Heart left ventricle (tissue), 16 donors: ENCODE results near the gene SLIT3. TPM values are rescaled to one million over a fixed set of nuclear protein-coding genes. Genes with fewer than 3 reads are reported as not detected.
"Not testable (repeated sequence)": the region's sequence is repeated elsewhere in the genome, so short reads cannot be mapped to it uniquely, and the experiment has no call there.

ENCODE experiments used
- ATAC-seq, 4 donors: fragments of 200-7000 bp; cut with Tn5 transposase; one replicate each; pipeline ENCODE4 v1.9.1; 2020 to 2022; ENCODE audit warnings: moderate library complexity in 4 of 4, mild to moderate bottlenecking in 3 of 4, moderate number of reproducible peaks in 1 of 4
- DNase-seq, 5 donors: peaks; one replicate each; pipeline ENCODE4 v3.0.0-alpha.2; 2020
- H3K27ac ChIP-seq, 12 donors: fragments of 200-600 bp; sonication (generic) in 4 of 12; one replicate each; pipeline versions ENCODE4 v1.5.0 to v1.8.0; 2016 to 2022; ENCODE audit warnings: mild to moderate bottlenecking in 2 of 12
- H3K27me3 ChIP-seq, 9 donors: fragments of 200-600 bp; sonication (generic) in 2 of 9; one replicate each; pipeline versions ENCODE4 v1.5.1 to v1.8.0; 2016 to 2022; ENCODE audit warnings: mild to moderate bottlenecking in 3 of 9
- H3K36me3 ChIP-seq, 9 donors: fragments of 200-600 bp; sonication (generic) in 2 of 9; one replicate each; pipeline versions ENCODE4 v1.5.0 to v1.8.0; 2018 to 2022; ENCODE audit warnings: mild to moderate bottlenecking in 2 of 9
- H3K4me1 ChIP-seq, 12 donors: fragments of 200-600 bp; sonication (generic) in 4 of 12; one replicate each; pipeline versions ENCODE4 v1.5.0 to v1.8.0; 2016 to 2022; ENCODE audit warnings: mild to moderate bottlenecking in 3 of 12
- H3K4me3 ChIP-seq, 12 donors: fragments of 200-600 bp; sonication (generic) in 4 of 12; one replicate each; pipeline versions ENCODE4 v1.5.0 to v1.8.0; 2017 to 2022; ENCODE audit warnings: mild to moderate bottlenecking in 9 of 12, moderate library complexity in 4 of 12
- H3K9me3 ChIP-seq, 12 donors: fragments of 200-600 bp; sonication (generic) in 4 of 12; one replicate each; pipeline versions ENCODE4 v1.5.0 to v1.8.0; 2016 to 2022; ENCODE audit warnings: mild to moderate bottlenecking in 1 of 12
- POLR2A ChIP-seq, 2 donors: fragments of 450-650 bp; IDR thresholded peaks; one replicate each; pipeline ENCODE4 v1.6.1; 2017; ENCODE audit warnings: antibody characterized with exemption in 2 of 2, mild to moderate bottlenecking in 2 of 2, moderate library complexity in 2 of 2
- WGBS, 4 donors: extraction: QIAGEN DNeasy Blood & Tissue Kit in 2 of 4; methylation state at CpG; one replicate each; pipeline versions ENCODE4 v1.1.5 to v1.1.7; 2013 to 2018; 5-methylcytosine and 5-hydroxymethylcytosine counted together
- intact Hi-C, 10 donors: fragments of 100-400 bp; cut with DNase I; formaldehyde crosslinking; loops; one replicate each; pipeline versions ENCODE4 v1.11.1 to v1.14.2; 2022
- polyA plus RNA-seq, 2 donors: library from polyadenylated mRNA; stranded (reverse); fragments of 200-250 nt; gene quantifications; one replicate each; pipeline ENCODE4 v1.2.3, GENCODE V29; 2013
- total RNA-seq, 9 donors: library from RNA; depleted of rRNA in 2 of 9; stranded (reverse); fragments of >200 nt in 2 of 9; fragmentation: NEBNext Ultra II Directional in 3 of 9; extraction: Animal tissue kit (Norgen Biotek cat#: 25700) in 3 of 9; gene quantifications; one replicate each; pipeline versions ENCODE4 v1.1.0 to v1.2.4, GENCODE V29; 2016 to 2023
- TF ChIP-seq, protein P1 (sequence below), 12 donors: fragments of 200-600 bp; sonication (generic) in 4 of 12; IDR thresholded peaks; one replicate each; pipeline versions ENCODE4 v1.5.0 to v1.8.0; 2018 to 2022; ENCODE audit warnings: antibody characterized with exemption in 12 of 12, mild to moderate bottlenecking in 5 of 12
- donor health status: ischemic (EF 13 %, LVEDD 7.1; RV severe dilation, severe dysfunction).
- donor health status: healthy with polysubstance abuse.
- donor health status: DM: no; HTN: yes; CAD: no.
- donor health status: DM: no; HTN: no; CAD: no.
- donor health status: ischemic (EF 25% LVEDD 6.9; RV normal size, moderate dysfunction).
- donor health status: ischemic (EF 25% LVEDD 5.7; RV mildly dilated, moderate dysfunction).
- donor health status: healthy.
- donor health status: DM: yes; HTN: yes; CAD: no.
- donor health status: ischemic (EF 35%, LVEDD 5.7; RV mildly dilated, moderate dysfunction).
- donor health status: nonischemic (EF 11% LVEDD 7.7; RV severe dilation, severe dysfunction).
- donor health status: DM: yes; HTN: yes; CAD: no.
- donor health status: PGD.
- donor health status: ischemic (EF 29% LVEDD 5.4; RV normal size, mild dysfunction).
- donor health status: nonischemic (EF 23%, LVEDD 6.1; RV moderate dilation, normal function).

The SLIT3 gene
- total and polyA plus RNA-seq, 11 donors, result 2.3 to 40.3 (median 14.4) TPM

DNA sequence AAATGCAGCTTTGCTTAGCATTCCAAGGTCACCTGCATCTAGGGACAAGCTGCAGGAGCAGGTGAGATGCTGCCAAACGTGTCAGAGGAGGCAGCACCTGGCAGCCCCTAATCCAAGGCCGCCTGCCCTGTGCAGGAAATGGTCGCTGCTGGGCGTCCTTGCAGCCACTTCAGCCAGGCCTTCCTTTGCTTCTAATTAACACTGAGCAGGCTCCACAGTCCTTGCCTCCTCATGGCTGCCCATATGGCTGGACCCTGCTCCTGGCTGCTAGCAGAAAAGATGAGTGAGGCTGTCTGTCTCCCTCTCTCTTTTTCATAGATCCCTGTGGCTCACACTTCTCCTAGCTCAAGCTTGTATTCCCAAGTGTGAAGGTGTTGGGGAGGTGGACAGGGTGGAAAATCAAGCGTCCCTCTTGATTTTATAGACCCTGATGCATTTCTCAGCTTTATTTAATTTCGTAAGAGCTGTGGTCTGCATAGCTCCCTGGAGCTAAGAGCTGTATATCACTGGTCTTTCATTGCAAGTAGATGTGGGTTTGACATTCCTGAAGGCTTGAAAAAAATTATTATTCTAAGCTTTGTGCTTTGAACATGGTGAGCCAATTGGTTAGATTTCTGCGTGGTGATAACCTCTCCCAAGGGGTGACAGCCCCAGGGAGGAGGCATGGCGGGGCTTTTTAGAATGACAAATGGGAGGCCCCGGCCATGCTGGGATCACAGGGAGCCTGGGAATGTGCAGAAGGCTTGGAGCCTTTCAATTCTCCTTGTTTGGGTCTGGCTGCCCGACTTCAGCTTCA lies 193.8 kb downstream of the SLIT3 start:
- no peak for DNase-seq
- WGBS, 4 donors, result 64 to 79% (median 70%) methylated on average over 10 of the region's 10 CpGs
- Histone ChIP-seq H3K27ac (no peak overlapping the region), H3K9me3 (peaks cover 0 to 12% (median 0%) of the 10 kb centered on the region in 12 donors), H3K4me1 (peaks cover 0 to 2% (median 0%) of the 10 kb centered on the region in 12 donors), H3K4me3 (no peak overlapping the region), H3K36me3 (no peaks in the 10 kb centered on the region), H3K27me3 (no peaks in the 10 kb centered on the region)
- intact Hi-C loops, result no loop called here
- ATAC-seq, result no peak
- no peak for TF ChIP-seq POLR2A (IDR thresholded peaks at IDR 0.05)
- TF ChIP-seq, protein P1, sequence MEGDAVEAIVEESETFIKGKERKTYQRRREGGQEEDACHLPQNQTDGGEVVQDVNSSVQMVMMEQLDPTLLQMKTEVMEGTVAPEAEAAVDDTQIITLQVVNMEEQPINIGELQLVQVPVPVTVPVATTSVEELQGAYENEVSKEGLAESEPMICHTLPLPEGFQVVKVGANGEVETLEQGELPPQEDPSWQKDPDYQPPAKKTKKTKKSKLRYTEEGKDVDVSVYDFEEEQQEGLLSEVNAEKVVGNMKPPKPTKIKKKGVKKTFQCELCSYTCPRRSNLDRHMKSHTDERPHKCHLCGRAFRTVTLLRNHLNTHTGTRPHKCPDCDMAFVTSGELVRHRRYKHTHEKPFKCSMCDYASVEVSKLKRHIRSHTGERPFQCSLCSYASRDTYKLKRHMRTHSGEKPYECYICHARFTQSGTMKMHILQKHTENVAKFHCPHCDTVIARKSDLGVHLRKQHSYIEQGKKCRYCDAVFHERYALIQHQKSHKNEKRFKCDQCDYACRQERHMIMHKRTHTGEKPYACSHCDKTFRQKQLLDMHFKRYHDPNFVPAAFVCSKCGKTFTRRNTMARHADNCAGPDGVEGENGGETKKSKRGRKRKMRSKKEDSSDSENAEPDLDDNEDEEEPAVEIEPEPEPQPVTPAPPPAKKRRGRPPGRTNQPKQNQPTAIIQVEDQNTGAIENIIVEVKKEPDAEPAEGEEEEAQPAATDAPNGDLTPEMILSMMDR (IDR thresholded peaks at IDR 0.05), result no peak

- intact Hi-C loops, DNase-seq, H3K27ac ChIP-seq, H3K4me3 ChIP-seq, H3K36me3 ChIP-seq, H3K27me3 ChIP-seq, H3K4me1 ChIP-seq, ATAC-seq: not testable (repeated sequence)
- peaks cover 0 to 12% (median 0%) of the 10 kb centered on the region in 12 donors for H3K9me3 ChIP-seq
- 86 to 90% (median 87%) methylated on average over 2 of the region's 2 CpGs for WGBS, 4 donors
Measured at GRCh38 chr5:169105582-169105981, 195.4 kb downstream of the SLIT3 start.

GRCh38 chr5:169104937-169105494 lies 195.9 kb downstream of the SLIT3 start:
- TF ChIP-seq, protein P1 (IDR thresholded peaks at IDR 0.05), result no peak
- TF ChIP-seq POLR2A (IDR thresholded peaks at IDR 0.05), result no peak
- no peaks in the 10 kb centered on the region for H3K27me3 ChIP-seq
- no peak for ATAC-seq
- H3K4me3 ChIP-seq, result no peak overlapping the region
- DNase-seq, result no peak
- intact Hi-C loops, result no loop called here
- H3K27ac ChIP-seq, result no peak overlapping the region
- WGBS, 4 donors, result 82 to 89% (median 85%) methylated on average over 15 of the region's 15 CpGs
- no peaks in the 10 kb centered on the region for H3K36me3 ChIP-seq
- H3K9me3 ChIP-seq, result peaks cover 0 to 12% (median 0%) of the 10 kb centered on the region in 12 donors
- H3K4me1 ChIP-seq, result peaks cover 0 to 6% (median 0%) of the 10 kb centered on the region in 12 donors

- intact Hi-C loops, result no loop called here
- Histone ChIP-seq H3K36me3 (no peaks in the 10 kb centered on the region), H3K4me3 (no peak overlapping the region), H3K4me1 (peaks cover 0 to 16% (median 0%) of the 10 kb centered on the region in 12 donors), H3K27ac (no peak overlapping the region), H3K9me3 (no peaks in the 10 kb centered on the region), H3K27me3 (no peaks in the 10 kb centered on the region)
- TF ChIP-seq POLR2A (IDR thresholded peaks at IDR 0.05), result no peak
- TF ChIP-seq, protein P1 (IDR thresholded peaks at IDR 0.05), result no peak
- ATAC-seq (no peak), DNase-seq (no peak)
- 69 to 78% (median 71%) methylated on average over 11 of the region's 11 CpGs for WGBS, 4 donors
Measured at GRCh38 chr5:169103586-169104181, 197.3 kb downstream of the SLIT3 start.
